DND-41 (cell line): ENCODE results near the gene CD96.

Experiments used
- CTCF ChIP-seq: IDR thresholded peaks from 2 replicates; pipeline ENCODE4 v1.5.1; 2012; ENCODE audit warnings: borderline replicate concordance, low read length, moderate library complexity, mild to moderate bottlenecking; ENCODE audit not compliant: poor library complexity, severe bottlenecking; ENCODE audit errors: extremely low read depth
- EZH2 ChIP-seq: IDR thresholded peaks from 3 replicates; pipeline ENCODE4 v1.6.1; 2012; ENCODE audit warnings: borderline replicate concordance, low read depth, mild to moderate bottlenecking, moderate library complexity, low read length, inconsistent platforms; ENCODE audit not compliant: severe bottlenecking

GRCh38 chr3:111571907-111572460, 30.0 kb downstream of the CD96 start:
- TF ChIP-seq CTCF (no peak), EZH2 (no peak)
